GM23338 (cell line): Measurements from ENCODE around the gene CARF. TPM values are rescaled to one million over a fixed set of nuclear protein-coding genes. Genes with fewer than 3 reads are reported as not detected.

Experiments used
- ATAC-seq: fragments of 200-7000 bp; cut with Tn5 transposase; 3 replicates; pipeline ENCODE4 v1.9.1; 2020
- DNase-seq: peaks from one replicate; pipeline ENCODE4 v3.0.0-alpha.2; 2015; ENCODE audit warnings: low spot score
- H2AFZ ChIP-seq: fragments of 200-600 bp; sonication (generic); 2 replicates; pipeline ENCODE4 v1.8.0; 2016; ENCODE audit warnings: antibody characterized with exemption, mild to moderate bottlenecking, moderate library complexity
- H3F3A ChIP-seq: fragments of 200-600 bp; sonication (generic); replicated peaks from 2 replicates; pipeline ENCODE4 v1.8.0; 2017; ENCODE audit warnings: antibody characterized with exemption, mixed run types, low read depth
- H3K27ac ChIP-seq: fragments of 200-600 bp; sonication (generic); 2 replicates; pipeline ENCODE4 v1.6.1; 2016; ENCODE audit warnings: low read depth
- H3K27me3 ChIP-seq: fragments of 200-600 bp; sonication (generic); 2 replicates; pipeline ENCODE4 v1.8.0; 2016; ENCODE audit warnings: mild to moderate bottlenecking, mixed run types, moderate library complexity; ENCODE audit not compliant: insufficient read depth
- H3K36me3 ChIP-seq: fragments of 200-600 bp; sonication (generic); 2 replicates; pipeline ENCODE4 v1.8.0; 2016; ENCODE audit warnings: mild to moderate bottlenecking; ENCODE audit not compliant: insufficient read depth
- H3K4me1 ChIP-seq: fragments of 200-600 bp; sonication (generic); 2 replicates; pipeline ENCODE4 v1.8.0; 2016; ENCODE audit warnings: mild to moderate bottlenecking, moderate library complexity; ENCODE audit not compliant: insufficient read depth
- H3K4me2 ChIP-seq: fragments of 200-600 bp; sonication (generic); 2 replicates; pipeline ENCODE4 v1.7.1; 2017; ENCODE audit warnings: mixed run types
- H3K4me3 ChIP-seq: fragments of 200-600 bp; sonication (generic); 2 replicates; pipeline ENCODE4 v1.6.1; 2016; ENCODE audit warnings: mixed run types
- H3K79me2 ChIP-seq: fragments of 200-600 bp; sonication (generic); replicated peaks from 2 replicates; pipeline ENCODE4 v1.8.0; 2017; ENCODE audit warnings: mild to moderate bottlenecking; ENCODE audit not compliant: insufficient read depth
- H3K9me2 ChIP-seq: fragments of 200-600 bp; sonication (generic); 2 replicates; pipeline ENCODE4 v1.8.0; 2017; ENCODE audit not compliant: insufficient read depth
- H4K20me1 ChIP-seq: fragments of 200-600 bp; sonication (generic); replicated peaks from 2 replicates; pipeline ENCODE4 v1.8.0; 2017; ENCODE audit warnings: mild to moderate bottlenecking; ENCODE audit not compliant: insufficient read depth
- H3K27ac Mint-ChIP-seq: 2 replicates; pipeline ENCODE4 v1.8.0; 2020; ENCODE audit warnings: inconsistent platforms, mild to moderate bottlenecking, moderate library complexity, mixed read lengths
- H3K27me3 Mint-ChIP-seq: 3 replicates; pipeline ENCODE4 v1.8.0; 2022; ENCODE audit warnings: low read depth, mild to moderate bottlenecking, moderate library complexity, mixed read lengths, inconsistent platforms; ENCODE audit not compliant: insufficient read depth, poor library complexity
- H3K36me3 Mint-ChIP-seq: 3 replicates; pipeline ENCODE4 v1.8.0; 2021; ENCODE audit warnings: low read depth, mild to moderate bottlenecking, inconsistent platforms, moderate library complexity, mixed read lengths
- H3K4me1 Mint-ChIP-seq: 3 replicates; pipeline ENCODE4 v1.8.0; 2020; ENCODE audit warnings: mild to moderate bottlenecking, inconsistent platforms, mixed read lengths
- H3K4me3 Mint-ChIP-seq: 3 replicates; pipeline ENCODE4 v1.8.0; 2021; ENCODE audit warnings: moderate library complexity, mild to moderate bottlenecking, inconsistent platforms, mixed read lengths
- H3K9me3 Mint-ChIP-seq: 3 replicates; pipeline ENCODE4 v1.8.0; 2020; ENCODE audit warnings: moderate library complexity, mild to moderate bottlenecking, inconsistent platforms, mixed read lengths
- ETS1 ChIP-seq: IDR thresholded peaks from 2 replicates; pipeline ENCODE4 v1.6.1; 2016; ENCODE audit warnings: antibody characterized with exemption
- EZH2 ChIP-seq: fragments of 200-600 bp; sonication (generic); IDR thresholded peaks from one replicate; pipeline ENCODE4 v1.8.0; 2017; ENCODE audit warnings: antibody characterized with exemption, mild to moderate bottlenecking, low read depth; ENCODE audit not compliant: unreplicated experiment
- JUNB ChIP-seq: IDR thresholded peaks from one replicate; pipeline ENCODE4 v1.6.1; 2016; ENCODE audit warnings: antibody characterized with exemption; ENCODE audit not compliant: unreplicated experiment
- NANOG ChIP-seq: IDR thresholded peaks from 2 replicates; pipeline ENCODE4 v1.6.1; 2016; ENCODE audit warnings: antibody characterized with exemption, borderline replicate concordance
- REST ChIP-seq: IDR thresholded peaks from one replicate; pipeline ENCODE4 v1.6.1; 2018; ENCODE audit warnings: antibody characterized with exemption; ENCODE audit not compliant: unreplicated experiment
- ZNF114 ChIP-seq: fragments of 250-450 bp; sonication (Bioruptor Pico); IDR thresholded peaks from 2 replicates; pipeline ENCODE4 v1.5.0; 2020; ENCODE audit warnings: mild to moderate bottlenecking, moderate library complexity
- ZNF331 ChIP-seq: fragments of 250-450 bp; sonication (Bioruptor Pico); IDR thresholded peaks from 2 replicates; pipeline ENCODE4 v1.5.0; 2020; ENCODE audit warnings: low read depth, mild to moderate bottlenecking, moderate library complexity
- polyA plus RNA-seq: library from polyadenylated mRNA; unstranded; fragments of >200 nt; fragmentation: Nextera tagmentation; extraction: Ambion mirVana; gene quantifications from 2 replicates; pipeline ENCODE4 v1.2.1, GENCODE V29; 2016
- total RNA-seq: library from RNA; depleted of rRNA; stranded (reverse); fragments of >200 nt; shearing (Covaris generic); gene quantifications from 2 replicates; pipeline ENCODE4 v1.2.3, GENCODE V29; 2014
- TF ChIP-seq, protein P1 (sequence below): fragments of 250-450 bp; sonication (Bioruptor Pico); IDR thresholded peaks from 2 replicates; pipeline ENCODE4 v1.5.0; 2020; ENCODE audit warnings: mild to moderate bottlenecking, moderate library complexity

CARF gene
- total and polyA plus RNA-seq, 2 experiments from 2014 or later, result 1.7 to 3.3 TPM

- no peaks in the 10 kb centered on the region for H3K36me3 ChIP-seq
- no peaks in the 10 kb centered on the region; the same call in 1 of the 2 replicates for H4K20me1 ChIP-seq
- H3K27me3 ChIP-seq, result no peaks in the 10 kb centered on the region
- H2AFZ ChIP-seq, result no peak overlapping the region
- H3K4me3 Mint-ChIP-seq, result no peak overlapping the region
- no peak for DNase-seq
- H3K27ac Mint-ChIP-seq, result no peak overlapping the region; the same call in 1 of the 2 replicates
- H3K4me1 ChIP-seq, result no peaks in the 10 kb centered on the region
- no peak overlapping the region for H3K27ac ChIP-seq
- no peak overlapping the region for H3K4me2 ChIP-seq
- peaks cover 3% of the 10 kb centered on the region; the same call in 2 of the 3 replicates for H3K4me1 Mint-ChIP-seq
- no peaks in the 10 kb centered on the region for H3K79me2 ChIP-seq
- no peak for ATAC-seq
- TF ChIP-seq ETS1, result no peak
- TF ChIP-seq JUNB, result no peak
- TF ChIP-seq ZNF331, result no peak
- TF ChIP-seq, protein P1, sequence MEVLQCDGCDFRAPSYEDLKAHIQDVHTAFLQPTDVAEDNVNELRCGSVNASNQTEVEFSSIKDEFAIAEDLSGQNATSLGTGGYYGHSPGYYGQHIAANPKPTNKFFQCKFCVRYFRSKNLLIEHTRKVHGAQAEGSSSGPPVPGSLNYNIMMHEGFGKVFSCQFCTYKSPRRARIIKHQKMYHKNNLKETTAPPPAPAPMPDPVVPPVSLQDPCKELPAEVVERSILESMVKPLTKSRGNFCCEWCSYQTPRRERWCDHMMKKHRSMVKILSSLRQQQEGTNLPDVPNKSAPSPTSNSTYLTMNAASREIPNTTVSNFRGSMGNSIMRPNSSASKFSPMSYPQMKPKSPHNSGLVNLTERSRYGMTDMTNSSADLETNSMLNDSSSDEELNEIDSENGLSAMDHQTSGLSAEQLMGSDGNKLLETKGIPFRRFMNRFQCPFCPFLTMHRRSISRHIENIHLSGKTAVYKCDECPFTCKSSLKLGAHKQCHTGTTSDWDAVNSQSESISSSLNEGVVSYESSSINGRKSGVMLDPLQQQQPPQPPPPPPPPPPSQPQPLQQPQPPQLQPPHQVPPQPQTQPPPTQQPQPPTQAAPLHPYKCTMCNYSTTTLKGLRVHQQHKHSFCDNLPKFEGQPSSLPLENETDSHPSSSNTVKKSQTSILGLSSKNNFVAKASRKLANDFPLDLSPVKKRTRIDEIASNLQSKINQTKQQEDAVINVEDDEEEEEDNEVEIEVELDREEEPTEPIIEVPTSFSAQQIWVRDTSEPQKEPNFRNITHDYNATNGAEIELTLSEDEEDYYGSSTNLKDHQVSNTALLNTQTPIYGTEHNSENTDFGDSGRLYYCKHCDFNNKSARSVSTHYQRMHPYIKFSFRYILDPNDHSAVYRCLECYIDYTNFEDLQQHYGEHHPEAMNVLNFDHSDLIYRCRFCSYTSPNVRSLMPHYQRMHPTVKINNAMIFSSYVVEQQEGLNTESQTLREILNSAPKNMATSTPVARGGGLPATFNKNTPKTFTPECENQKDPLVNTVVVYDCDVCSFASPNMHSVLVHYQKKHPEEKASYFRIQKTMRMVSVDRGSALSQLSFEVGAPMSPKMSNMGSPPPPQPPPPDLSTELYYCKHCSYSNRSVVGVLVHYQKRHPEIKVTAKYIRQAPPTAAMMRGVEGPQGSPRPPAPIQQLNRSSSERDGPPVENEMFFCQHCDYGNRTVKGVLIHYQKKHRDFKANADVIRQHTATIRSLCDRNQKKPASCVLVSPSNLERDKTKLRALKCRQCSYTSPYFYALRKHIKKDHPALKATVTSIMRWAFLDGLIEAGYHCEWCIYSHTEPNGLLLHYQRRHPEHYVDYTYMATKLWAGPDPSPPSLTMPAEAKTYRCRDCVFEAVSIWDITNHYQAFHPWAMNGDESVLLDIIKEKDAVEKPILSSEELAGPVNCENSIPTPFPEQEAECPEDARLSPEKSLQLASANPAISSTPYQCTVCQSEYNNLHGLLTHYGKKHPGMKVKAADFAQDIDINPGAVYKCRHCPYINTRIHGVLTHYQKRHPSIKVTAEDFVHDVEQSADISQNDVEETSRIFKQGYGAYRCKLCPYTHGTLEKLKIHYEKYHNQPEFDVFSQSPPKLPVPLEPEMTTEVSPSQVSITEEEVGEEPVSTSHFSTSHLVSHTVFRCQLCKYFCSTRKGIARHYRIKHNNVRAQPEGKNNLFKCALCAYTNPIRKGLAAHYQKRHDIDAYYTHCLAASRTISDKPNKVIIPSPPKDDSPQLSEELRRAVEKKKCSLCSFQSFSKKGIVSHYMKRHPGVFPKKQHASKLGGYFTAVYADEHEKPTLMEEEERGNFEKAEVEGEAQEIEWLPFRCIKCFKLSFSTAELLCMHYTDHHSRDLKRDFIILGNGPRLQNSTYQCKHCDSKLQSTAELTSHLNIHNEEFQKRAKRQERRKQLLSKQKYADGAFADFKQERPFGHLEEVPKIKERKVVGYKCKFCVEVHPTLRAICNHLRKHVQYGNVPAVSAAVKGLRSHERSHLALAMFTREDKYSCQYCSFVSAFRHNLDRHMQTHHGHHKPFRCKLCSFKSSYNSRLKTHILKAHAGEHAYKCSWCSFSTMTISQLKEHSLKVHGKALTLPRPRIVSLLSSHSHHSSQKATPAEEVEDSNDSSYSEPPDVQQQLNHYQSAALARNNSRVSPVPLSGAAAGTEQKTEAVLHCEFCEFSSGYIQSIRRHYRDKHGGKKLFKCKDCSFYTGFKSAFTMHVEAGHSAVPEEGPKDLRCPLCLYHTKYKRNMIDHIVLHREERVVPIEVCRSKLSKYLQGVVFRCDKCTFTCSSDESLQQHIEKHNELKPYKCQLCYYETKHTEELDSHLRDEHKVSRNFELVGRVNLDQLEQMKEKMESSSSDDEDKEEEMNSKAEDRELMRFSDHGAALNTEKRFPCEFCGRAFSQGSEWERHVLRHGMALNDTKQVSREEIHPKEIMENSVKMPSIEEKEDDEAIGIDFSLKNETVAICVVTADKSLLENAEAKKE (CRISPR knock-in tag), result no peak
- peaks cover 4% of the 10 kb centered on the region; the same call in 2 of the 3 replicates for H3K36me3 Mint-ChIP-seq
- H3F3A ChIP-seq, result no peaks in the 10 kb centered on the region
- H3K9me3 Mint-ChIP-seq, result peaks cover 4% of the 10 kb centered on the region; the same call in 1 of the 3 replicates
- no peak overlapping the region for H3K4me3 ChIP-seq
- H3K9me2 ChIP-seq, result no peaks in the 10 kb centered on the region
- H3K27me3 Mint-ChIP-seq, result no peaks in the 10 kb centered on the region
Observed at GRCh38 chr2:203030991-203031390, 118.9 kb downstream of the CARF start.

- no peak overlapping the region for H3K4me3 Mint-ChIP-seq
- H3K4me2 ChIP-seq, result no peak overlapping the region
- no peak for DNase-seq
- no peak overlapping the region for H3K4me3 ChIP-seq
- H3F3A ChIP-seq, result no peaks in the 10 kb centered on the region
- H3K36me3 Mint-ChIP-seq, result peaks cover 4% of the 10 kb centered on the region; the same call in 2 of the 3 replicates
- no peaks in the 10 kb centered on the region for H3K27me3 ChIP-seq
- no peaks in the 10 kb centered on the region for H3K9me2 ChIP-seq
- H3K27ac ChIP-seq, result no peak overlapping the region
- H4K20me1 ChIP-seq, result no peaks in the 10 kb centered on the region; the same call in 1 of the 2 replicates
- H3K9me3 Mint-ChIP-seq, result peaks cover 4% of the 10 kb centered on the region; the same call in 1 of the 3 replicates
- no peak overlapping the region for H3K27ac Mint-ChIP-seq
- ATAC-seq, result no peak
- H2AFZ ChIP-seq, result no peak overlapping the region
- H3K79me2 ChIP-seq, result no peaks in the 10 kb centered on the region
- H3K4me1 Mint-ChIP-seq, result no peaks in the 10 kb centered on the region; the same call in 2 of the 3 replicates
- H3K36me3 ChIP-seq, result no peaks in the 10 kb centered on the region
- H3K4me1 ChIP-seq, result no peaks in the 10 kb centered on the region
- no peaks in the 10 kb centered on the region for H3K27me3 Mint-ChIP-seq
- TF ChIP-seq JUNB (no peak), NANOG (no peak), EZH2 (no peak), ETS1 (no peak), REST (no peak), ZNF114 (CRISPR knock-in tag) (no peak)
Observed at GRCh38 chr2:203033395-203033794, 121.3 kb downstream of the CARF start.
